PC-9 (cell line): ENCODE data around the gene SDHAF2. TPM values are rescaled to one million over a fixed set of nuclear protein-coding genes. Genes with fewer than 3 reads are reported as not detected.

Source experiments
- BruUV-seq: library from RNA; stranded (reverse); fragments of 400-500 nt; replicated peaks from 2 replicates; lab custom pipeline; 2021; lab: Mats Ljungman, UMichigan
- CTCF ChIA-PET: fragments of 300-600 bp; sonication (Branson Sonifier 250); formaldehyde crosslinking; loops from one replicate; lab custom pipeline; 2022; ENCODE audit warnings: antibody characterized with exemption; lab: Charles Lee
- POLR2A ChIA-PET: fragments of 300-600 bp; sonication (Branson Sonifier 250); formaldehyde crosslinking; loops from one replicate; lab custom pipeline; 2022; ENCODE audit warnings: antibody characterized with exemption; ENCODE audit not compliant: unreplicated experiment; lab: Charles Lee
- DNase-seq, 2 experiments: peaks; one replicate each; pipeline versions ENCODE4 v3.0.0 to v3.0.0-alpha.2; 2015 to 2022; ENCODE audit warnings: mixed read lengths in 1 of 2
- H2AFZ ChIP-seq: fragments of 200-600 bp; sonication (generic); 2 replicates; pipeline ENCODE4 v1.8.1; 2017; ENCODE audit warnings: antibody characterized with exemption
- H3F3A ChIP-seq: fragments of 200-600 bp; sonication (generic); 2 replicates; pipeline ENCODE4 v1.8.1; 2017; ENCODE audit warnings: antibody characterized with exemption, mild to moderate bottlenecking, low read depth; ENCODE audit not compliant: insufficient read depth
- H3K27ac ChIP-seq: fragments of 200-600 bp; sonication (generic); 2 replicates; pipeline ENCODE4 v1.6.1; 2016; ENCODE audit warnings: mixed run types
- H3K27me3 ChIP-seq: fragments of 200-600 bp; sonication (generic); 2 replicates; pipeline ENCODE4 v1.6.1; 2016; ENCODE audit warnings: low read depth, mixed run types; ENCODE audit not compliant: insufficient read depth
- H3K36me3 ChIP-seq: fragments of 200-600 bp; sonication (generic); 2 replicates; pipeline ENCODE4 v1.6.1; 2016; ENCODE audit warnings: low read depth, mixed run types
- H3K4me1 ChIP-seq: fragments of 200-600 bp; sonication (generic); replicated peaks from 2 replicates; pipeline ENCODE4 v1.6.1; 2016; ENCODE audit warnings: mixed run types; ENCODE audit not compliant: insufficient read depth
- H3K4me2 ChIP-seq: fragments of 200-600 bp; sonication (generic); 2 replicates; pipeline ENCODE4 v1.6.1; 2017; ENCODE audit warnings: mixed run types
- H3K4me3 ChIP-seq: fragments of 200-600 bp; sonication (generic); 2 replicates; pipeline ENCODE4 v1.6.1; 2016; ENCODE audit warnings: mixed run types
- H3K79me2 ChIP-seq: fragments of 200-600 bp; sonication (generic); 2 replicates; pipeline ENCODE4 v1.6.1; 2017; ENCODE audit warnings: low read depth, mixed run types
- H3K9me2 ChIP-seq: fragments of 200-600 bp; sonication (generic); 2 replicates; pipeline ENCODE4 v1.8.1; 2017; ENCODE audit warnings: mild to moderate bottlenecking; ENCODE audit not compliant: insufficient read depth
- H3K9me3 ChIP-seq: fragments of 200-600 bp; sonication (generic); 2 replicates; pipeline ENCODE4 v1.8.1; 2016; ENCODE audit warnings: low read depth; ENCODE audit not compliant: insufficient read depth
- H4K20me1 ChIP-seq: fragments of 200-600 bp; sonication (generic); 2 replicates; pipeline ENCODE4 v1.8.1; 2017; ENCODE audit not compliant: insufficient read depth
- CTCF ChIP-seq: fragments of 200-600 bp; sonication (generic); conservative IDR thresholded peaks from 2 replicates; pipeline ENCODE4 v1.6.1; 2017; ENCODE audit warnings: mixed run types, antibody characterized with exemption, mild to moderate bottlenecking, moderate library complexity
- EZH2 ChIP-seq: fragments of 200-600 bp; sonication (generic); IDR thresholded peaks from 2 replicates; pipeline ENCODE4 v1.8.0; 2017; ENCODE audit warnings: antibody characterized with exemption, low read depth
- intact Hi-C: fragments of 100-400 bp; cut with micrococcal nuclease; formaldehyde crosslinking; loops from one replicate; pipeline ENCODE4 v1.10.0; 2022; ENCODE audit not compliant: unreplicated experiment
- total RNA-seq: library from RNA; stranded (reverse); gene quantifications from 2 replicates; pipeline ENCODE4 v1.2.3, GENCODE V29; 2021

Gene SDHAF2
- total RNA-seq, 1 experiment from 2014 or later, result 38.3 TPM

DNA sequence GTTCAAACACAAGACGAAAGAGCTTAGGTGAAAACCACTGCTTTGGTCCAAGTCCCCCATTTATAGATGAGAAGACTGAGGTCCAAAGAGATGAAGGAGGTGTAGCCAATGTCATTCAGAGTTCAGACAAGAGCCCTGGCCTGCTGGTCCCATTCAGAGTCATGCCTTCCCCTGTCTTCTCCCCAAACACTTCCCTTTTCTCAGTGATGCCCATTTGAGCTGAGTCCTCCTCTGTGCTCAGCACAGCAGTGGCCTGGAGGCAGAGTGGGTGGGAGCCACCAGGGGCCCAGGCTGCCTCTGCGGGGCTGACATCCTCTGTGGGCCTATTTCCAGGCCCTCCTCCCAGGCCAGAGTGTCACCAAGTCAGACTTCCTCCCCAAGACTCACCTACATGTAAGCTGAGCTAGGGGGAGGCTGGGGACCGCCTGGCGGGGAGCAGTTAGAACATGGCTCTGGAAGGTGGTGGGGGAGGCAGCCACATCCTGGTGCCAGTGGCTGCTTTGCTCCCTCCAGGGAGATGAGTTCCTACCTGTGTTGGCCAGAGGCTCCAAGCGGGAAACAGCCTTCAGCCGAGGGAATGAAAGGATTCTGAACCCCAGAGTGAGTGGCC is 56.2 kb downstream of the SDHAF2 start:
- no TSS peak for BruUV-seq
- H3K9me3 ChIP-seq, result no peaks in the 10 kb centered on the region
- H3K79me2 ChIP-seq, result no peaks in the 10 kb centered on the region
- H3K36me3 ChIP-seq, result no peaks in the 10 kb centered on the region
- H3F3A ChIP-seq, result peaks cover 40% of the 10 kb centered on the region
- H3K9me2 ChIP-seq, result no peaks in the 10 kb centered on the region
- peak overlapping the region; percentile 75; the same call in 1 of the 2 replicates for H3K4me2 ChIP-seq
- DNase-seq, result no peak
- intact Hi-C loops, result loop anchor here (5.0 kb wide), 1 partner anchor 246 kb away; no protein-coding TSS in a partner anchor
- H3K27me3 ChIP-seq, result no peaks in the 10 kb centered on the region
- H3K4me3 ChIP-seq, result no peak overlapping the region
- H3K4me1 ChIP-seq, result peaks cover 72% of the 10 kb centered on the region
- no peak overlapping the region for H2AFZ ChIP-seq
- H4K20me1 ChIP-seq, result no peaks in the 10 kb centered on the region
- H3K27ac ChIP-seq, result peak overlapping the region; percentile 88
- TF ChIP-seq EZH2 (no peak), CTCF (no peak)
- CTCF ChIA-PET, result no interaction called here
- POLR2A ChIA-PET, result no interaction called here

GRCh38 chr11:61486779-61487178 is 56.9 kb downstream of the SDHAF2 start:
- no peaks in the 10 kb centered on the region for H3K9me3 ChIP-seq
- H3K4me3 ChIP-seq, result no peak overlapping the region
- no peaks in the 10 kb centered on the region for H4K20me1 ChIP-seq
- POLR2A ChIA-PET, result interaction anchor here (0.6 kb wide), 1 partner anchor 41 kb away, joined by 3 read pairs; no protein-coding TSS in a partner anchor
- peak overlapping the region; percentile 88 for H3K27ac ChIP-seq
- peaks cover 65% of the 10 kb centered on the region for H3K4me1 ChIP-seq
- H3F3A ChIP-seq, result peaks cover 36% of the 10 kb centered on the region
- CTCF ChIA-PET, result no interaction called here
- H3K4me2 ChIP-seq, result peak overlapping the region; percentile 75
- TF ChIP-seq EZH2 (no peak), CTCF (no peak)
- no peaks in the 10 kb centered on the region for H3K79me2 ChIP-seq
- no TSS peak for BruUV-seq
- no peaks in the 10 kb centered on the region for H3K27me3 ChIP-seq
- H2AFZ ChIP-seq, result no peak overlapping the region
- peak; percentile 65 to 78 for DNase-seq
- no peaks in the 10 kb centered on the region for H3K36me3 ChIP-seq
- H3K9me2 ChIP-seq, result no peaks in the 10 kb centered on the region
- intact Hi-C loops, result loop anchor here (5.0 kb wide), 1 partner anchor 246 kb away; no protein-coding TSS in a partner anchor

DNA sequence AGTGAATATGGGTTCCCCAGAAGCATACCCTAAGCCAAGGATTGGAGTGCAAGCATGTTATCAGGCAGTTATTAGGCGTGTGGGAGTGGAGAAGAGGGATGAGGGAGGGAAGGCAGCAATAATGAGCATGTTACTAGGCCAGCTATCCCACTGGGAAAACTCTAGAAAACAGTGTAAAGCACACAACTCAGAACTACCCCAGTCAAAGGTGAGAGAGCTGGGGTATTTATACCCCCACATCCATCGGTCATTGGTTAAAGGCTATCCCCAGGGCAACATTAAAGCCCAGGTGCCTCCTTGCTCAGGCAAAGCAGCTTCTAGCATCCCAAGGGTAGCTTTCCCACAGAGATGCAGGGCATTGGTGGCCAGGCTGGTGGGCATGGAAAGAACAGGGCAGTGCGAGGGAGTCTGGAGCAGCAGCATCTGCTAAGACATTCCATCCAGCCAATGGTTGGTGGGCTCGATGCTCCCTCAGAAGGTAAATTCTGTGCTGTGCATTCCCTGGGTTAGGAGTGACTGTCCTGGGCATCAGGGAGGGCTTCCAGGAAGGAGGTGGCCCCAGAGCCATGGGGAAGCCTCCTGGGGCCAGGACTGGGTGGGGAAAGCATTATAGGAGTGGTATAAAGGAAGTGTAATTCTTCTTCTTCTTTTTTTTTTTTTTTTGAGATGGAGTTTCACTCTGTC is 57.6 kb downstream of the SDHAF2 start:
- H2AFZ ChIP-seq, result no peak overlapping the region
- ChIA-PET CTCF (interaction anchor here (0.7 kb wide), 2 partner anchors 41 to 233 kb away, joined by 8 to 19 read pairs; no protein-coding TSS in a partner anchor), POLR2A (interaction anchor here (0.6 kb wide), 2 partner anchors 42 to 126 kb away, joined by 3 to 8 read pairs; no protein-coding TSS in a partner anchor)
- H3K27me3 ChIP-seq, result no peaks in the 10 kb centered on the region
- no peak for TF ChIP-seq CTCF
- no peak for TF ChIP-seq EZH2
- peak overlapping the region; percentile 75 for H3K4me2 ChIP-seq
- H3K9me3 ChIP-seq, result no peaks in the 10 kb centered on the region
- H3F3A ChIP-seq, result peaks cover 36% of the 10 kb centered on the region
- H3K36me3 ChIP-seq, result no peaks in the 10 kb centered on the region
- H3K4me1 ChIP-seq, result peaks cover 58% of the 10 kb centered on the region
- TSS peak; percentile 59 for BruUV-seq
- no peaks in the 10 kb centered on the region for H4K20me1 ChIP-seq
- no peaks in the 10 kb centered on the region for H3K9me2 ChIP-seq
- DNase-seq, result no peak
- H3K4me3 ChIP-seq, result no peak overlapping the region
- H3K27ac ChIP-seq, result peak overlapping the region; percentile 88
- intact Hi-C loops, result loop anchor here (1.0 to 5.0 kb wide), 2 partner anchors 22 to 245 kb away; no protein-coding TSS in a partner anchor
- H3K79me2 ChIP-seq, result no peaks in the 10 kb centered on the region
